OCI-M1 (cell line): ENCODE data around the gene OLAH.
A peak's percentile ranks its signal among the peaks of the same experiment; 100 is the strongest.

Source experiments
- DNase-seq: peaks from one replicate; lab custom pipeline; 2025; lab: John Stamatoyannopoulos, UW

The OLAH gene

DNA sequence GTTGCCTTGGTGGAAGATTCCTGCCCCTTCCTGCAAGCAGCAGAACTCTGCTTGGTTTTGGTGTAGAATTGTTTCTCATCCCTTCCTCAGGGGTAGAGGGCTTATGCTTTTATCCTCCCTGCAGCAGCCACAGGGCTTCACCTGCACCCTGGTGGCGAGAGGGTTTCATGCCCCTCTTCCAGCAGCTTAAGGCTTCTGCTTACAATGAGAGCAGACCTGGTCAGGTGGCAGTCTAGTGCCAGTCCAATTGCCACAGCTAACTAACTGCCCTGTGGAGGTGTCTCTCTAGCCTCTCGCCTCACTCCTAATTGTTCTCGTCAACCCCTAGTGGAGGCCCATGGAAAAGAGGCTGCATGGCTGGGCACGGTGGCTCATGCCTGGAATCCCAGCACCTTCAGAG lies 25.5 kb downstream of the OLAH start:
- no peak for DNase-seq

DNA sequence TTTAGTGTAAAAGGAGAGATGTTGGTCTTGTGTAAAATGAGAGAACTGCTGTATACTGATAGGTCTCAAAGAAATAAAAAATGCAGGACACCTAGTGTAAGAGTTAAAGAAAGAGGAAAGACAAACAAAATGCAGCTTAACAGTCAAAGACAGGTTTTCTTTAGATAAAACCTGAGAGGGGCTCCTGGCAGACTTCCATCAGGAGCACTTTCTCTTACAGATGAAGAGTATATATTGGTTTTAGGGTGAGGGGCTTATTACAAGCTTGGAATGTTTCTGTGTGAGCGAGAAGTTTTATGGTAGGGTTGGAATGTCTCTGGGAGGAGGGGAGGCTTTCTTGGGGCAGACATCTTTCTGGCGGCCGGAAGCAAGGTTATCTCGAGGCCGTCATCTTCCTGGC lies 28.6 kb downstream of the OLAH start:
- no peak for DNase-seq

DNA sequence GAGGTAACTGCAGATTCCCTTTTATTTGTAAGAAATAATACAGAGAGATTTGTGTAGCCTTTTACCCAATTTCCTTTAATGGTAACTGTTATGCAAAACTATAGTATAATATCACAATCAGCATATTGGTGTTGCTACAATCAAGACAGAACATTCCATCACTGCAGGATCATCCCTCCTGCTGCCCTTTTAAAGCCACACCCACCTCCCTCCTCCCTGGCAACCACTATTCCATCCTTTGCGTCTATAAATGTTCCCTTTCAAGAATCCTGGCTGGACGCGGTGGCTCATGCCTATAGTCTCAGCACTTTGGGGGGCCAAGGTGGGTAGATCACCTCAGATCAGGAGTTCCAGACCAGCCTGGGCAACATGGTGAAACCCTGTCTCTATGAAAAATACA lies 31.7 kb downstream of the OLAH start:
- no peak for DNase-seq

DNA sequence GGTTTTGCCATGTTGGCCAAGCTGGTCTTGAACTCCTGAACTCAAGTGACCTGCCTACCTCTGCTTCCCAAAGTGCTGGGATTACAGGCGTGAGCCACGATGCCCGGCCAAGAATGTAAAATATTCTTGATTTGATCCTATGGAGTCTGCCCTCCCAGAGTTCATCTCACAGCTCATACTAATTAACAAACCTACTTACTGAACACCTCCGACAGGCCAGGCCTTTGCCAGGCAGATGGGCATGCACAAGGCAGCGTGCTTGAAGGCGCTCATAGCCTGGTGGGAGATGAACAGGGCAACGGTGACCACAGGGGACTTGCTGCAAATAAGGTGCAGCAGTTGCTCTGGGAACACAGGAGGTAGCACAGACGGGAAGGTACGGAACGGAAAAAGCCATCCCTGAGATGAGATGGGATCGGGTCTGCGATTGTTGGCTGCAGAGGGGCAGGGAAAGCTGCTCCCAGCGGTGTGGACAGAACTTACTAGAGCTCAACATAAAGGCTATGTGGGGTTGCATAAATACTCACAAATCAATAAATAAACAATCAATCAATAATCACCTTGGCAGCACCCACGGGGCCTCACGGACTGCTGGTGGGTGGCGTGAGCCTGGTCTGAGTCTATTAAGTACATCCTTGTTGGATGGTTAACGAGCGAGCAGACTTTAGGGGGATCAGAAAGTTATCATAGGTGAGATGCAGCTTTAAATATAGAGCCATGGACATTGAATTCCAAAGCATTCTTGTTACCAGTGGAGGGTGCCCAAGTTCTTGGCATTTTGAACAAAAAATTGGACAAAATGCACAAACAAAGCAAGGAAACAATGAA lies 40.1 kb downstream of the OLAH start:
- no peak for DNase-seq

DNA sequence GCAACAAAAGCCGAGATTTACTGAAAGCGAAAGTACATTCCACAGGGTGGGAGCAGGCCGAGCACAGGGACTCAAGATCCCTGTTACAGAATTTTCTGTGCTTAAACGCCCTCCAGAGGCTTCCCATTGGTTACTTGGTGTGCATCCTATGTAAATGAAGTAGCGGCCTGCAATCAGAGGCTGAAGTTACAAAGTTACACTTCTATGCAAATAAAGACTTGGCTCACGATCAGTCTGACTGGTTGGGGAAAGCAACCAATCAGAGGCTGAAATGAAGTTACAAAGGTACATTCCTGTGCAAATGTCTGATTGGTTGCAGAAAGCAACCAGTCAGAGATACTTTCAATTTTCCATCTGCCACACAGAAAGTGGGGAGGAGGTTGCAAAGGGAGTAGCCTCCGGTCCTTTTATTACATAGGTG lies 40.8 kb downstream of the OLAH start:
- peak; percentile 85 for DNase-seq

DNA sequence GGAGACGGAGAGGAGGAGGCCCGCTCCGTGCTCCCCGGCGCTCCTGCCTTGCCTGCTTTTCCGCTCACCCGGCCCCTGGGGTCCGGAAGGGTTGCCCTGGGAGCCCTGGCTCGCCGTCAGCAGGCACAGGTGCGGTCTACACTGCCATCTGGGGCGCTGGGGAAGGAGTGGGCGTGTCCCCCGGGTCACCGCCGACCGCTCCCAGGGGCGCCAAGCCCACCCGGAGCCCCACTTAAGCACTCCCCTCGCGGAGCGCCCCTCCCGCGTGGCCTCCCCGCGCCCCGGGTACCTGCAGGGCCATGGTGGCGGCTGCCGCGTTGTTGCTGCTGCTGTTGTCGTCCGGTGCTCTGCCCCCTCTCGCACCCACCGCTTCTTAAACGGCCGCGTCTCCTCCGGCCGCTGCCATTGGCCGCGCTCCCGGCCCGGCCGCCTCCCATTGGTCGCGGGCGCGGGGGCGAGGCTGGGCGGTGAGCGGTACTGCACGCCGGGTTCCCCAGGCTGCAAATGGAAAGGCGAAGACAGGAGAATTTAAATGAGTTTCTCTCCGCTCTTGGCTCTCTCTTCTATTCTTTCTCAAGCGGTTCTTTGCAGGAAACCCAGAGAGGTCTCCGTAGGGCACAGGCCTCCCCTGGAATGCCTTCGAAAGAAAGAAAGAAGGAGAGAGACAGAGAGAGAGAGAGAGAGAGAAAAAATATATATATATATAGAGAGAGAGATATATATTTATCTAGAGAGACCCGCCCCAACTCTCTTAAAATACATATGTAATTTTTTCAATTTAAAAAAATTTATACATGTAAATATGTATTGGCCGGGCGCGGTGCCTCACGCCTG lies 44.9 kb downstream of the OLAH start, which contains the start of gene ACBD7:
TSS of gene ACBD7 (minus strand) at position 349 of the 834 bp plus-strand sequence. CDS start at position 301, 48 bp downstream.
- DNase-seq, result peak; percentile 89

DNA sequence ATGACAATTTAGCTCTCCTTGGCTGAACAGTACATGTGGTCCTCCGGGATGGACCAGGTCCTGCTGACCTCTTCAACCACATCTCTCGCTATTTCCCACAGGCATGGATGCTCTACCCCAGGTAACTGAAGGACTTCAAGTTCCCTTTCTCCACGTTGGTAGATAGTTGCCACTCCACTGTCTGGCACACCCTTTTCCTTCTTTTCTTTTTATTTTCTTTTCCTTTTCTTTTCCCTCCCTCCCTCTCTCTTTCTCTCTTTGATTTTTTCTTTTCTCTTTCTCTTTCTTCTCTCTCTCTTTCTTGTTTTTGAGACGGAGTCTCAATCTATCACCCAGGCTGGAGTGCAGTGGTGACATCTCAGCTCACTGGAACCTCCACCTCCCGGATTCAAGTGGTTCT lies 47.7 kb downstream of the OLAH start:
- no peak for DNase-seq

DNA sequence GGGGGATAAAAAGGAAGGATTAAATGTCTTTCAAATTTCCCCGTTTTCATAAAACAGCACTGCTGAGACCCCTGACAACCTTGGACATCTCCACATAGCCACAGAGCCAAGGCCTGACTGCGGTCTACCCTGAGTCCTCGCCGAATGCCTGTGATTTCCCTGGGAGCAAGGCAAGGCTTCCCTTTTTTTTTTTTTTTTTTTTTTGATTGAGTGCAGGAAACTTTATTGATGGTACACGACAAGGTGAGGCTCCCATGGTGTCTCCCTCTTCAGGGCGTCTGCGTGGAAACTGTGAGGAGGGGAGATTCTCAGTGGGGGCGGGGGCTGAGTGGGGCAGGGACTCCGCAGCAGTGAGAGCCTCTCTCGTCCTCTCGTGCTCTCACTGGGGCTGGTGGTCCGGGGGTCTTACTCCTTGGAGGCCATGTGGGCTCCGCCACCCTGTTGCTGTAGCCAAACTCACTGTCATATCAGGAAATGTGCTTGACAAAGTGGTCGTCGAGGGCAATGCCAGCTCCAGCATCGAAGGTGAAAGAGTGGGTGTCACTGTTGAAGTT lies 49.2 kb downstream of the OLAH start:
- no peak for DNase-seq

DNA sequence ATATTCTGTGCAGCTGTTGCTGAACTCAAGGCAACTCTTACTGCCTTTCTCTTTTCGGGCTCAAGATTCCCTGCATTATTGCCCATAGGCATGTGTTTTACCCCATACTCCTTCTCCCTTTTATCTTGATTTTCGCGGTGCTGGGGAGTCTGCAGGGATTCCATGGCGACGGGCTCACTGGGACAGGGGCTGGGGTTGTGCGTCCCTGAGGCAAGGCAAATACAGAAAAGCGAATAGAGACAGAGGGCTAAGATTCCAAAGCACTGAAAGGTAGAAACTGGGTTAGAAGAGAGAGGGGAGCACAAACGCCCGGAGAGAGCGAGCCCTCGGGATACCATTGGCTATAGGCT lies 52.9 kb downstream of the OLAH start:
- no peak for DNase-seq

DNA sequence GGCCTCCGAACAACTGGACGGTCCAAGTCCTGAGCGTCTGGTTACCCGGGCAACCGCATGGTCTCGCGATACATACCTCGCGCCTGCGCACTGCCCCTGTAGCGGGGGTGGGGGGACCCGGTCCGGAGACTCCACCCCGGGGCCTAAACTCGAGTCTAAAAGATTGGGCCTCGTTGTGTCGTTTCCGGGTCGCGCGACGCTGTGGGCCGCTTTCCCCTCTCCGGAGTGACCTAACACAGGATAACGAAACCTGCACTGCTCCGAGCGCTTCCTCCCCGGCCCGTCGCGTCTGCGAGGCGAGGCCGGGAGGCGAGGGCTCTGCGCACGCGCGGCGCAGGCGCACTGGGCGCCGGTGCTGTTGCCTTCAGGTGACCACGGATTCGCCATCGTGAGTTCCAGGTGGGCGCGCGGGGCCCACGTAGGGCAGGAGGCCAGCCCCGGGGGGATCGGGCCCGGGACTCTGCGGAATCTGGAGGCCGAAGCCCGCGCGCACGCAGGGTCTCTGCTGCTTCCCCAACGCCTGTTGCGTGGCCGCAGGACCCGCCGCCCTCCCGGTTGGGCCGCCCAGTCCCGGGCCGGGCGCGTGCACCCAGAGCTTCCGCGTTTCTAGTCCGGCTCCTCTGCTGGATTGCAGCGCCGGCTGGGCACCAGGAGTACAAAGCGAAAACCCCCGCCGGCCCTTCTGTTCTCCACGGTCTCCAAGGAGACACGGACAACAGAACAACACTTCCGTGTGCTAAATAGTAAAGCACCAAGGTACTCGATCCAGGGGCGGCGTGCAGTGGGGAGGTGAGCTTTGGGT lies 53.5 kb downstream of the OLAH start, which contains the start of gene RPP38:
TSS of gene RPP38 (plus strand) at position 345 of the 802 bp plus-strand sequence. CDS start 5,960 bp downstream, outside the sequence.
- DNase-seq, result peak; percentile 99

DNA sequence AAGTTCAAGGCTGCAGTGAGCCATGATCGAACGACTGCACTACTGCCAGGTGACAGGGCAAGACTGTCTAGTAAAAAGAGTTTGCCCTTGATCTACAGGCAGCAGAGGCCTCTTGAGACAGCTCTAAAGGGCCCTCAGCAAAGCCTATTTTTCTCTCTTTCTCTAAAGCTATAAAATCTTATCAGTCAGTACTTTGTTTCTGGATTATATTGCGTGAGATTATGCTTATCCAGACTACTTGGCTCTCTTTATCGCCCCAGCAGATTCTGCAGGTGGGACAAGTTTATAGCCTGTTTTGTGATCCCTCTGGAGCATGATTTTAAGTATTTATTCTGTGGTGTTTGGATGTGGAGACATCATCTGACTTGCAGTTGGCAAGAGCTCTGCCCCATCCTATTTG lies 56.1 kb downstream of the OLAH start:
- no peak for DNase-seq

DNA sequence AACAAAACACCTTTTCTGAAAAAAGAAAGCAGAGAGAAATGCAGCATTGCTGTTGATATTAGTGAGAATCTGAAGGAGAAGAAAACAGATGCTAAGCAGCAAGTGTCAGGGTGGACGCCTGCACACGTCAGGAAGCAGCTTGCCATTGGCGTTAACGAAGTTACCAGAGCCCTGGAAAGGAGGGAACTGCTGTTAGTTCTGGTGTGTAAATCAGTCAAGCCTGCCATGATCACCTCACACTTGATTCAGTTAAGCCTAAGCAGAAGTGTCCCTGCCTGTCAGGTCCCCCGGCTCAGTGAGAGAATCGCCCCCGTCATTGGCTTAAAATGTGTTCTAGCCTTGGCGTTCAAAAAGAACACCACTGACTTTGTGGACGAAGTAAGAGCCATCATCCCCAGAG lies 59.8 kb downstream of the OLAH start:
- DNase-seq, result no peak

DNA sequence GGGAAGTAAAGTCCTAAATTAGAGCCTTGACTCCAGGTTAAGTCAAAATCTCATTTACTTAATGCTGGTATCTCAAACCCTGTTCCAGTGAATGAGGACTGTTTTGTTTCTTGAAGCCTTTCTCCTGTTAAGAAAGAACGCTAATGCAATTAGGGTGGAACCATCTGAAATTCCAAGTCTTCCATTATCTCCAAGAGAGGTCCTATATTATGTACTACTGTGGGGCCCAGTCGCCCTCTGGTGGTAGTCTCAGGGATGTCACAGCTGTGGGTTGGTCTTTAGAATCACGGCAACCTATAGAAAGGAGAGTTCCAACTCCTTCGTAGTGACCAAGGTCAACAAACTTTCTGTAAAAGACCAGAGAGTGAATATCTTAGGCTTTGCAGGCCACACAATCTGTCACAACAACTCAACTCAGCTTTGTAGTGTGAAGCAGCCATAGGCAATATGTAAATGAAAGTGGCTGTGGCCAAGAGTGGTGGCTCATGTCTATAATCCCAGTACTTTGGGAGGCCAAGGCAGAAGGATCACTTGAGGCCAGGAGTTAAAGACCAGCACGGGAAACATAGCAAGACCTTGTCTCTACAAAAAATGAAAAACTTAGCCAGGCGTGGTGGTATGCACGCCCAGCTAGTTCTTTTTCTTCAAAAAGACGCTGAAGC lies 62.7 kb downstream of the OLAH start:
- peak; percentile 87 for DNase-seq

DNA sequence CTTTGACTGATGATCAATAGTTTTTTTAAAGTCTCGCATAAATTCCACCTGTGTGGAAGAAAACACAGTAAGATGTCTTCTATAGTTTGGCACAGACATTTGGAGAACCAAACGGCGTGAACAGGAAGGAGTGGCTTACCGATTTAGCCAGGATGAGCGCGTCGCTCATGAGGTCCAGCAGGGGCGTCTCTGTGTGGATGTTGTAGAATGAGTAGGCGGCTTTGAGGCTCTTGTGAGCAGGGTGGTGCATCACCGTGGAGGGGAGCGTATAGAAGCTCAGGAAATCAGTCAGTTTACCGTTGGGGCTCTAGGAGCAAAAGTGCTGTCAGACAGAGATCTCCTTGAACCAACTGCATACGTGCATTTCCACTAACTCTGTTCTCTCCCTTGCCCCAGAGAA lies 68.9 kb downstream of the OLAH start:
- no peak for DNase-seq

DNA sequence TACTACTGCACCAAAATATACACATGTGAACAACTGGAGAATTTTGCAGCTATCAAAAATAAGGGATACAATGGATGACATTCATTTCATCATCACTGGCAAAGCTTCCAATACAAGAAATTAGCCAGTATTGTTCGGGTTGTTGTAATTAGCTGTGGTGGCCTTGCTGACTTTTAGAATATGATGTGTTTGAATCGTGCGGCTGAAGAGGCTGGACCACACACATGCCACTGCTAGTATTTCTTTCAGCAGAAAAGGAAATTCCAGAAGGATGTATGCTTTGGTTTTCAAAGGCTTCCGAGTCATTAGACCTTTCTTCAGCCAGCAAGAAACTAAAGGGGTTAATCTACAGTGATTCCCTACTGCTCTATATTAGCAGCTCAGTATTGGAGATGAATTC lies 70.0 kb downstream of the OLAH start:
- DNase-seq, result no peak

DNA sequence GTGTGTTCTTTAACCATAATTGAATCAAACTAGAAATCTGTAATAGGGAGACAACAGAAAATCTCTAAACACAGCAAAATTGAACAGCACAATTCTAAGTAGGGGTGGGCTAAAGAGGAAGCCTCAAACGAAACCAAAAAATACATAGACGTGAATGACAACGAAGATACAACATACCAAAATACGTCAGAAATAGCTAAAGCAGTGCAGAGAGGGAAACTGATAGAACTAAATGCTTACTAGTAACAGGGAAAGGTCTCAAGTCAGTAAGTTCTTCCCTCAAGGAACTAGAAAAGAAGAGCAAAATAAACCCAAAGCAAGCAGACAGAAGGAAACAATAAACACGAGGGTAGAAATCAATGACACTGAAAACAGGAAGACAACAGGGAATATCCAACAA lies 72.5 kb downstream of the OLAH start:
- no peak for DNase-seq

DNA sequence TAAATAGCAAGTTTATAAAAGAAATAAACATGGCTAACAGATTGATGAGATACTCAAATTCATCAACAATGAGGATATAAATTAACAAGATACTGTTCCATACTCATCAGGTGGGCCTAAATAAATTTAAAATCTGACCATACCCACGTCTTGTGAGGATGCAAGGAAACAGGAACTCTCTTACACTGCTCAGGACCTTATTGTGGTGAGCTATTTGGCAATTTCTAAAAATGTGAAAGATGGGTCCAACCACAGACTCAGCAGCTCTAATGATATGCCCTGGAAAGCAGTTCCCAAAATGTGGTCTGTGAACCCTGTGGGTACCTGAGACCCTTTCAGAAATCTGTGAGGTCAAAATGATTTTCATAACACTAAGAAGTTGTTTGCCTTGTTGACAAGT lies 74.9 kb downstream of the OLAH start:
- DNase-seq, result no peak

DNA sequence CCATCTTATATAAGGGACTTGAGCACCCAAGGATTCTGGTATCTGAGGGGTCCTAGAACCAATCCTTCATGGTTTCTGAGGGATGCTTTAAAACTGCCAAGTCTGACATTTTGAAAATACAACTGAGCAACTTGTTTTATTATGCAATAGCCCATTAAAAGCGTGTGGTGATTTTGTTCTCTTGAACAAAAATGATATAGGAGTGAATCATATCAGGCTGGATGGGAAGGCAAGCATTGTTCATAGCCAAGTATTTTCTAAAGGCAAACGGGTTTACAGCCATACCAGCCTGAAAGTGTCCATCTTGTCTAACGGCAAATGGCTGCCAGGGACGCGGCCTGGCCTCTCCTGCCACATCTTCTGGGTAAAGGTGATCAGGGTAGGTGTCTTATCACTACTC lies 76.8 kb downstream of the OLAH start:
- DNase-seq, result no peak

DNA sequence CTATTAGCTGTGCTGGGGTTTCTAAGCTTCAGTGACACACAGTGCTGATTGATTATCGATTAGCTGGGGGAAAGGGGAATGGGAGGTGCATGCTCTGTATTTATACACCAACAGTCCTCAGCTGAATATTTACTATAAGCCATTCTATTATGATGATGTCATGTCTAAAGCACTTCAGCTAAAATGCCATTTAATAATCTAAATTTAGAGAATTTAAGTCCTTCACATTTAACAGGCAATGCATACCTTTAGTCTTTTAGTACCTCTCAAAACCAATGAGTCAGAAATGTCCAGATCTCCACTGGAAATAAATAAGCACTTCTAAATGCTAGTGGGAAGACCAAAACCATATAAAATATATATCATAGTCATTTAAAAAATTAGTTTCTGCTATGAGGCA lies 78.0 kb downstream of the OLAH start:
- DNase-seq, result no peak

DNA sequence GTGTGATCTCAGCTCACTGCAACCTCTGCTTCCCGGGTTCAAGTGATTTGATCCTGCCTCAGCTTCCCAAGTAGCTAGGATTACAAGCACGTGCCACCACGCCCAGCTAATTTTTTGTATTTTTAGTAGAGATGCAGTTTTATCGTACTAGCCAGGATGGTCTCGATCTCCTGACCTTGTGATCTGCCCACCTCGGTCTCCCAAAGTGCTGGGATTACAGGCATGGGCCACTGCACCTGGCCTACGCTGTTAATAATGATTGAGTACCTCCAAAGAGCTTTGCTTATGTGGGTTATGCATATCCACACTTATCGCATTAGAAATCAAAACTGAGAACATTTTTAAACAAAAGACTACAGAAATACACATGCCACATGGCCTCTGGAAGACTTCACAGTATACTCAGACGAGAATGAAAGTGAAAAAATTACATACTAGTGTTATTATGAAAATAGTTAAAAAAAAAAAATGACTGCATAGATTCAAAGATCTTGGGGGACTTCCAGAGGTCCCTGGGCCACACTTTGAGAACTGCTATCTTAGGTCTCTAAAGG lies 78.8 kb downstream of the OLAH start:
- DNase-seq, result no peak
